Measurements from ENCODE around the gene FOXF2.

The FOXF2 gene

GRCh38 chr6:1371933-1372332 is 17.4 kb upstream of the FOXF2 start:
- H3K27me3 ChIP-seq (ENCODE audit: insufficient read depth, low read length, poor library complexity) = peaks cover 5% of the 10 kb centered on the region

GRCh38 chr6:1372690-1373089 is 16.7 kb upstream of the FOXF2 start:
- Histone ChIP-seq H3K79me2 (ENCODE audit: control insufficient read depth, insufficient read depth, low read length) (no peaks in the 10 kb centered on the region), H3K27me3 (ENCODE audit: insufficient read depth, low read length, poor library complexity) (peaks cover 12% of the 10 kb centered on the region), H3K27ac (ENCODE audit: low read depth, low read length) (no peak overlapping the region), H3K4me2 (ENCODE audit: low read length) (no peak overlapping the region), H2BK15ac (replicated peaks; ENCODE audit: low read depth) (no peak overlapping the region), H3K4me3 (ENCODE audit: low read length) (no peak overlapping the region), H3K36me3 (ENCODE audit: control insufficient read depth, insufficient read depth, low read length) (no peaks in the 10 kb centered on the region), H2BK5ac (ENCODE audit: low read length) (no peak overlapping the region), H3K18ac (ENCODE audit: low read length) (no peak overlapping the region), H3K4me1 (ENCODE audit: control insufficient read depth, low read depth, low read length) (no peaks in the 10 kb centered on the region), H2AK5ac (ENCODE audit: low read length) (no peak overlapping the region), H4K5ac (ENCODE audit: low read length) (no peak overlapping the region), H3K79me1 (ENCODE audit: low read length) (no peaks in the 10 kb centered on the region), H3K9ac (ENCODE audit: low read length) (no peak overlapping the region), H3K23ac (ENCODE audit: low read length) (no peak overlapping the region), H4K8ac (ENCODE audit: low read depth, low read length) (no peak overlapping the region), H2BK120ac (ENCODE audit: low read depth, low read length) (no peak overlapping the region), H3K56ac (ENCODE audit: low read length) (no peak overlapping the region), H3K4ac (ENCODE audit: low read depth, low read length) (no peak overlapping the region)
- no CpG with 5 or more reads among the region's 1 CpG for WGBS (ENCODE audit: extremely low coverage, insufficient coverage, low lambda C conversion rate)
- DNase-seq = no peak

More at GRCh38 chr6:1371933-1372332, 17.4 kb upstream of the FOXF2 start:
- Histone ChIP-seq H2BK120ac (ENCODE audit: low read depth, low read length) (no peak overlapping the region), H3K4ac (ENCODE audit: low read depth, low read length) (no peak overlapping the region), H3K18ac (ENCODE audit: low read length) (no peak overlapping the region), H3K56ac (ENCODE audit: low read length) (no peak overlapping the region), H4K8ac (ENCODE audit: low read depth, low read length) (no peak overlapping the region), H2BK5ac (ENCODE audit: low read length) (no peak overlapping the region), H3K36me3 (ENCODE audit: control insufficient read depth, insufficient read depth, low read length) (no peaks in the 10 kb centered on the region), H3K4me2 (ENCODE audit: low read length) (no peak overlapping the region), H3K79me2 (ENCODE audit: control insufficient read depth, insufficient read depth, low read length) (no peaks in the 10 kb centered on the region), H2BK15ac (replicated peaks; ENCODE audit: low read depth) (no peak overlapping the region), H3K79me1 (ENCODE audit: low read length) (no peaks in the 10 kb centered on the region), H2AK5ac (ENCODE audit: low read length) (no peak overlapping the region), H4K5ac (ENCODE audit: low read length) (no peak overlapping the region), H3K4me1 (ENCODE audit: control insufficient read depth, low read depth, low read length) (no peaks in the 10 kb centered on the region), H3K27ac (ENCODE audit: low read depth, low read length) (no peak overlapping the region), H3K9ac (ENCODE audit: low read length) (no peak overlapping the region), H3K23ac (ENCODE audit: low read length) (no peak overlapping the region), H3K4me3 (ENCODE audit: low read length) (no peak overlapping the region)
- no CpG with 5 or more reads among the region's 1 CpG for WGBS (ENCODE audit: extremely low coverage, insufficient coverage, low lambda C conversion rate)
- DNase-seq = no peak

GRCh38 chr6:1376653-1377052 is 12.7 kb upstream of the FOXF2 start:
- H3K27me3 ChIP-seq (ENCODE audit: insufficient read depth, low read length, poor library complexity) = peaks cover 49% of the 10 kb centered on the region
- H3K27ac ChIP-seq (ENCODE audit: low read depth, low read length) = no peak overlapping the region
- no peak overlapping the region for H4K8ac ChIP-seq (ENCODE audit: low read depth, low read length)
- WGBS (ENCODE audit: extremely low coverage, insufficient coverage, low lambda C conversion rate) = no CpG with 5 or more reads among the region's 5 CpGs
- H3K56ac ChIP-seq (ENCODE audit: low read length) = no peak overlapping the region
- H2BK5ac ChIP-seq (ENCODE audit: low read length) = no peak overlapping the region
- no peaks in the 10 kb centered on the region for H3K36me3 ChIP-seq (ENCODE audit: control insufficient read depth, insufficient read depth, low read length)
- no peak overlapping the region for H4K5ac ChIP-seq (ENCODE audit: low read length)
- no peaks in the 10 kb centered on the region for H3K4me1 ChIP-seq (ENCODE audit: control insufficient read depth, low read depth, low read length)
- H2AK5ac ChIP-seq (ENCODE audit: low read length) = no peak overlapping the region
- no peak overlapping the region for H2BK120ac ChIP-seq (ENCODE audit: low read depth, low read length)
- no peak overlapping the region for H3K4me2 ChIP-seq (ENCODE audit: low read length)
- no peak overlapping the region for H3K4ac ChIP-seq (ENCODE audit: low read depth, low read length)
- no peaks in the 10 kb centered on the region for H3K79me1 ChIP-seq (ENCODE audit: low read length)
- H3K23ac ChIP-seq (ENCODE audit: low read length) = no peak overlapping the region
- H2BK15ac ChIP-seq (replicated peaks; ENCODE audit: low read depth) = no peak overlapping the region
- H3K9ac ChIP-seq (ENCODE audit: low read length) = no peak overlapping the region
- no peak for DNase-seq
- H3K79me2 ChIP-seq (ENCODE audit: control insufficient read depth, insufficient read depth, low read length) = no peaks in the 10 kb centered on the region
- no peak overlapping the region for H3K18ac ChIP-seq (ENCODE audit: low read length)
- no peak overlapping the region for H3K4me3 ChIP-seq (ENCODE audit: low read length)

- Histone ChIP-seq H4K5ac (ENCODE audit: low read length) (no peak overlapping the region), H4K8ac (ENCODE audit: low read depth, low read length) (no peak overlapping the region), H3K9ac (ENCODE audit: low read length) (no peak overlapping the region), H3K79me2 (ENCODE audit: control insufficient read depth, insufficient read depth, low read length) (no peaks in the 10 kb centered on the region), H2BK120ac (ENCODE audit: low read depth, low read length) (no peak overlapping the region), H2AK5ac (ENCODE audit: low read length) (no peak overlapping the region), H3K4ac (ENCODE audit: low read depth, low read length) (no peak overlapping the region), H3K27me3 (ENCODE audit: insufficient read depth, low read length, poor library complexity) (peaks cover 51% of the 10 kb centered on the region), H3K4me2 (ENCODE audit: low read length) (no peak overlapping the region), H3K56ac (ENCODE audit: low read length) (no peak overlapping the region), H3K18ac (ENCODE audit: low read length) (no peak overlapping the region), H3K23ac (ENCODE audit: low read length) (no peak overlapping the region), H3K36me3 (ENCODE audit: control insufficient read depth, insufficient read depth, low read length) (no peaks in the 10 kb centered on the region), H3K4me1 (ENCODE audit: control insufficient read depth, low read depth, low read length) (no peaks in the 10 kb centered on the region), H2BK15ac (replicated peaks; ENCODE audit: low read depth) (no peak overlapping the region), H3K4me3 (ENCODE audit: low read length) (no peak overlapping the region), H3K79me1 (ENCODE audit: low read length) (no peaks in the 10 kb centered on the region), H3K27ac (ENCODE audit: low read depth, low read length) (no peak overlapping the region), H2BK5ac (ENCODE audit: low read length) (no peak overlapping the region)
- no peak for DNase-seq
- 100% methylated on average over 2 of the region's 11 CpGs for WGBS (ENCODE audit: extremely low coverage, insufficient coverage, low lambda C conversion rate)
Observed at GRCh38 chr6:1377526-1377925, 11.8 kb upstream of the FOXF2 start.

- Histone ChIP-seq H3K4me2 (ENCODE audit: low read length) (peak overlapping the region; percentile 15), H3K18ac (ENCODE audit: low read length) (no peak overlapping the region), H4K5ac (ENCODE audit: low read length) (no peak overlapping the region), H3K79me2 (ENCODE audit: control insufficient read depth, insufficient read depth, low read length) (no peaks in the 10 kb centered on the region), H3K56ac (ENCODE audit: low read length) (peak overlapping the region; percentile 2), H2BK120ac (ENCODE audit: low read depth, low read length) (no peak overlapping the region), H3K4me1 (ENCODE audit: control insufficient read depth, low read depth, low read length) (no peaks in the 10 kb centered on the region), H2BK5ac (ENCODE audit: low read length) (no peak overlapping the region), H3K23ac (ENCODE audit: low read length) (no peak overlapping the region), H3K36me3 (ENCODE audit: control insufficient read depth, insufficient read depth, low read length) (no peaks in the 10 kb centered on the region), H4K8ac (ENCODE audit: low read depth, low read length) (no peak overlapping the region), H3K27me3 (ENCODE audit: insufficient read depth, low read length, poor library complexity) (peaks cover 55% of the 10 kb centered on the region), H3K4ac (ENCODE audit: low read depth, low read length) (no peak overlapping the region), H2AK5ac (ENCODE audit: low read length) (no peak overlapping the region), H2BK15ac (replicated peaks; ENCODE audit: low read depth) (no peak overlapping the region), H3K9ac (ENCODE audit: low read length) (no peak overlapping the region), H3K27ac (ENCODE audit: low read depth, low read length) (no peak overlapping the region), H3K79me1 (ENCODE audit: low read length) (no peaks in the 10 kb centered on the region), H3K4me3 (ENCODE audit: low read length) (no peak overlapping the region)
- DNase-seq = no peak
- no CpG with 5 or more reads among the region's 89 CpGs for WGBS (ENCODE audit: extremely low coverage, insufficient coverage, low lambda C conversion rate)
Observed at GRCh38 chr6:1378065-1379016, 11.0 kb upstream of the FOXF2 start.
